HG02973 (cell line): ENCODE measurements around the gene RANBP9.
A peak's percentile ranks its signal among the peaks of the same experiment; 100 is the strongest.

Experiments
- ATAC-seq: cut with Tn5 transposase; IDR thresholded peaks from one replicate; pipeline ENCODE4 v1.9.1; 2021; ENCODE audit warnings: moderate library complexity; ENCODE audit not compliant: unreplicated experiment

Gene RANBP9

GRCh38 chr6:13604546-13605416, 106.9 kb downstream of the RANBP9 start:
- ATAC-seq: no peak

GRCh38 chr6:13604135-13604534, 107.5 kb downstream of the RANBP9 start:
- no peak for ATAC-seq

GRCh38 chr6:13600036-13600435, 111.6 kb downstream of the RANBP9 start:
- no peak for ATAC-seq

- no peak for ATAC-seq
Observed at GRCh38 chr6:13597073-13597472, 114.6 kb downstream of the RANBP9 start.

GRCh38 chr6:13593720-13594119, 117.9 kb downstream of the RANBP9 start:
- ATAC-seq: no peak

- no peak for ATAC-seq
Observed at GRCh38 chr6:13593103-13593502, 118.5 kb downstream of the RANBP9 start.

GRCh38 chr6:13591205-13591921, 120.3 kb downstream of the RANBP9 start:
- no peak for ATAC-seq

- ATAC-seq: no peak
Observed at GRCh38 chr6:13590574-13591153, 121.0 kb downstream of the RANBP9 start.

GRCh38 chr6:13589801-13590200, 121.8 kb downstream of the RANBP9 start:
- ATAC-seq: no peak

GRCh38 chr6:13586603-13587542, 124.8 kb downstream of the RANBP9 start:
- ATAC-seq: no peak

GRCh38 chr6:13581700-13582229, 129.9 kb downstream of the RANBP9 start:
- ATAC-seq: no peak

- ATAC-seq: no peak
Observed at GRCh38 chr6:13579911-13580310, 131.7 kb downstream of the RANBP9 start.

- ATAC-seq: no peak
Observed at GRCh38 chr6:13577926-13578325, 133.7 kb downstream of the RANBP9 start.

GRCh38 chr6:13576017-13576416, 135.6 kb downstream of the RANBP9 start:
- ATAC-seq: no peak

- ATAC-seq: no peak
Observed at GRCh38 chr6:13575377-13575775, 136.3 kb downstream of the RANBP9 start.

- ATAC-seq: peak; percentile 64
Observed at GRCh38 chr6:13574571-13575376, 136.9 kb downstream of the RANBP9 start, which contains the start of gene SIRT5. Gene SIRT5, plus strand, starts transcription at chr6:13574601. Its CDS starts 9,510 bp downstream, at chr6:13584111.

- ATAC-seq: peak; percentile 67
Observed at GRCh38 chr6:13574149-13574570, 137.5 kb downstream of the RANBP9 start.

GRCh38 chr6:13573669-13574110, 137.9 kb downstream of the RANBP9 start:
- no peak for ATAC-seq

GRCh38 chr6:13572951-13573654, 138.5 kb downstream of the RANBP9 start:
- no peak for ATAC-seq
